Superior temporal gyrus (tissue), 1 donor: Measurements from ENCODE around the gene SPPL3.

ENCODE experiments used
- DNase-seq: peaks from one replicate; pipeline ENCODE4 v3.0.0-alpha.2; 2016; ENCODE audit errors: extremely low spot score

SPPL3 gene

GRCh38 chr12:120784804-120785203 lies 119.4 kb downstream of the SPPL3 start:
- DNase-seq, result no peak

GRCh38 chr12:120783197-120783596 lies 121.0 kb downstream of the SPPL3 start:
- DNase-seq, result no peak

- peak; percentile 64 for DNase-seq
Measured at GRCh38 chr12:120775862-120776552, 128.2 kb downstream of the SPPL3 start.

- no peak for DNase-seq
Measured at GRCh38 chr12:120774169-120774916, 129.8 kb downstream of the SPPL3 start.

- no peak for DNase-seq
Measured at GRCh38 chr12:120771097-120771496, 133.1 kb downstream of the SPPL3 start.

- DNase-seq, result no peak
Measured at GRCh38 chr12:120767071-120768024, 136.8 kb downstream of the SPPL3 start.

- DNase-seq, result no peak
Measured at GRCh38 chr12:120766566-120766965, 137.6 kb downstream of the SPPL3 start.

- DNase-seq, result no peak
Measured at GRCh38 chr12:120764816-120765215, 139.3 kb downstream of the SPPL3 start.

- DNase-seq, result no peak
Measured at GRCh38 chr12:120763250-120763649, 140.9 kb downstream of the SPPL3 start.

GRCh38 chr12:120762086-120762485 lies 142.1 kb downstream of the SPPL3 start:
- DNase-seq, result peak; percentile 49

- peak; percentile 56 for DNase-seq
Measured at GRCh38 chr12:120761519-120761934, 142.6 kb downstream of the SPPL3 start.

GRCh38 chr12:120760349-120761254 lies 143.6 kb downstream of the SPPL3 start:
- DNase-seq, result no peak

GRCh38 chr12:120759591-120760348 lies 144.4 kb downstream of the SPPL3 start:
- no peak for DNase-seq

- no peak for DNase-seq
Measured at GRCh38 chr12:120758798-120759590, 145.2 kb downstream of the SPPL3 start.

- DNase-seq, result no peak
Measured at GRCh38 chr12:120757949-120758348, 146.2 kb downstream of the SPPL3 start.

GRCh38 chr12:120757226-120757742 lies 146.9 kb downstream of the SPPL3 start:
- no peak for DNase-seq

GRCh38 chr12:120755269-120755668 lies 148.9 kb downstream of the SPPL3 start:
- DNase-seq, result no peak

GRCh38 chr12:120754792-120755191 lies 149.4 kb downstream of the SPPL3 start:
- no peak for DNase-seq

- DNase-seq, result no peak
Measured at GRCh38 chr12:120751389-120751788, 152.8 kb downstream of the SPPL3 start.
